T-helper 1 cell treated with Interleukin-12 subunit alpha and Interleukin-12 subunit beta and Interleukin-4 antibody, amounts not matched to agents 30 μg/mL and 1 μg/mL, for 36 hours (primary cell): ENCODE data around the gene IRX2.

Experiments
- H3K27ac Mint-ChIP-seq: one replicate; pipeline ENCODE4 v1.8.0; 2021; ENCODE audit warnings: mild to moderate bottlenecking, mixed read lengths
- H3K27me3 Mint-ChIP-seq: one replicate; pipeline ENCODE4 v1.8.0; 2021; ENCODE audit warnings: low read depth, mixed read lengths
- H3K36me3 Mint-ChIP-seq: one replicate; pipeline ENCODE4 v1.8.0; 2021; ENCODE audit warnings: low read depth, mixed read lengths
- H3K4me1 Mint-ChIP-seq: one replicate; pipeline ENCODE4 v1.8.0; 2021; ENCODE audit warnings: low read depth, mixed read lengths
- H3K4me3 Mint-ChIP-seq: one replicate; pipeline ENCODE4 v1.8.0; 2021; ENCODE audit warnings: mild to moderate bottlenecking, moderate library complexity, mixed read lengths
- H3K9me3 Mint-ChIP-seq: one replicate; pipeline ENCODE4 v1.8.0; 2021; ENCODE audit warnings: mixed read lengths

The IRX2 gene

GRCh38 chr5:2751592-2752021 is at the start of gene IRX2:
IRX2 (minus strand) TSS chr5:2751677; CDS start chr5:2751413, 264 bp downstream.
- Mint-ChIP-seq H3K4me3 (no peak within 1 kb of the TSS), H3K27me3 (peaks cover 58% of the 10 kb centered on the region), H3K9me3 (peaks cover 4% of the 10 kb centered on the region), H3K27ac (peak within 1 kb of the TSS; percentile 68), H3K4me1 (no peaks in the 10 kb centered on the region), H3K36me3 (peaks cover 5% of the 10 kb centered on the region)

- Mint-ChIP-seq H3K27ac (no peak overlapping the region), H3K27me3 (no peaks in the 10 kb centered on the region), H3K36me3 (no peaks in the 10 kb centered on the region), H3K9me3 (no peaks in the 10 kb centered on the region), H3K4me3 (no peak overlapping the region), H3K4me1 (no peaks in the 10 kb centered on the region)
Observed at GRCh38 chr5:2800035-2800434, 48.6 kb upstream of the IRX2 start.

DNA sequence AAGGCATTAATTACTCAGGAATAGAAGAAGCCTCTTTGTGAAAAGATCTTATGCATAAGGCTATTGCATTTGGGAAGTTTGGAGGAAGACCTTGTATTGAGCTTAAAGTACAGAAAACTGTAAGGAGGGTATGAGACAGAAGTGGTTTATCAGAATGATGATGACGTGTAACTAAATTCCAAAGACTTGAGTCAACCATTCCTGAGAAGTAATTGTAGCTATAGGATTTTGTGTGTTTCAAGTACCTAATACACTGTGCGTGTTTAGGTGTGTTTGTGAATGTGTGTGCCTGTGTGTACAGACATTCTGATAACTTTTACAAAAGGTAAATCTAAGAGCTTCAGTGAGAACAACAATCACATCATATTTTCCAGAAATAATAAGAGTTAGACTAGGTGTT is 46.5 kb upstream of the IRX2 start:
- no peaks in the 10 kb centered on the region for H3K4me1 Mint-ChIP-seq
- H3K4me3 Mint-ChIP-seq, result no peak overlapping the region
- no peaks in the 10 kb centered on the region for H3K27me3 Mint-ChIP-seq

DNA sequence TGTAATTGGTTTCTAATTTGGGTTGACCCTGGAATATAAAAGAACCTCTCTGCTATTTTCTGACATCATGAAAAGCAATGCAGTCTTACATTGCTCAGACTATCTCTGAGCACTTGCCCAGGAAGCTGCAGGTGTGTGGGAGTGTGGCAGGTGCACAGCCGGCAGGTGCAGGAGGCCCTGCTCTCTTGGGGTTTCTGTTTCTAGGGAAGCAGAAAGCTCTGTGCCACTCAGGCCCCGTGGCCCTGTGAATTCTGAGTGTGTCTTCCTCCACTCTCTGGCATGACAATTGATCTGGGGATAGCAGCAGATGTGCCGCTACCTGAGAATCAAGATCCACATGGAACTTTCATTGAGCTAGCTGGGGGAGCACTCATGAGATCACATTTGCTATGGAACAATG is 45.7 kb upstream of the IRX2 start:
- H3K4me1 Mint-ChIP-seq, result no peaks in the 10 kb centered on the region
- H3K36me3 Mint-ChIP-seq, result no peaks in the 10 kb centered on the region
- no peaks in the 10 kb centered on the region for H3K27me3 Mint-ChIP-seq
- H3K4me3 Mint-ChIP-seq, result no peak overlapping the region
- H3K27ac Mint-ChIP-seq, result no peak overlapping the region
- no peaks in the 10 kb centered on the region for H3K9me3 Mint-ChIP-seq

More for the DNA sequence above, 46.5 kb upstream of the IRX2 start:
- no peaks in the 10 kb centered on the region for H3K36me3 Mint-ChIP-seq
- no peak overlapping the region for H3K27ac Mint-ChIP-seq
- no peaks in the 10 kb centered on the region for H3K9me3 Mint-ChIP-seq

DNA sequence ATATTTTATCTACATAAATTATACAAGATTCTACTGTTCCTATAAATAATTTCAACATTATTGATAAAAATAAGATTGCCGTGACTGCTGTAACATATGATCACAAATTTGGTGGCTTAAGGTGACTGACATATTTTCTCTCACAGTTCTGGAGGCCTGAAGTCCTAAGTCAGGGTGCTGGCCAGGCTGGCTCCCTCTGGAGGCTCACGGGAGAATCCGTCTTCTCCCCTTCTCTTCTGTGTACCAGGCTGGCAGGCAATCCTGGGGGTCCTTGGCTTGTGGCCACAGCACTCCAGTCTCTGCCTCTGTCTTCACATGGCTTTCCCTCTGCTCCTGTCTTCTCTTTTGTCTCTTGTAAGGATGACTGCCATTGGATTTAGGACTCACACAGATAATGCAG is 31.7 kb upstream of the IRX2 start:
- Mint-ChIP-seq H3K27ac (no peak overlapping the region), H3K36me3 (no peaks in the 10 kb centered on the region), H3K4me1 (no peaks in the 10 kb centered on the region), H3K4me3 (no peak overlapping the region), H3K9me3 (no peaks in the 10 kb centered on the region), H3K27me3 (no peaks in the 10 kb centered on the region)

- no peak overlapping the region for H3K4me3 Mint-ChIP-seq
- no peaks in the 10 kb centered on the region for H3K27me3 Mint-ChIP-seq
- no peak overlapping the region for H3K27ac Mint-ChIP-seq
- no peaks in the 10 kb centered on the region for H3K36me3 Mint-ChIP-seq
- H3K9me3 Mint-ChIP-seq, result no peaks in the 10 kb centered on the region
- H3K4me1 Mint-ChIP-seq, result no peaks in the 10 kb centered on the region
Observed at GRCh38 chr5:2782658-2783057, 31.2 kb upstream of the IRX2 start.

DNA sequence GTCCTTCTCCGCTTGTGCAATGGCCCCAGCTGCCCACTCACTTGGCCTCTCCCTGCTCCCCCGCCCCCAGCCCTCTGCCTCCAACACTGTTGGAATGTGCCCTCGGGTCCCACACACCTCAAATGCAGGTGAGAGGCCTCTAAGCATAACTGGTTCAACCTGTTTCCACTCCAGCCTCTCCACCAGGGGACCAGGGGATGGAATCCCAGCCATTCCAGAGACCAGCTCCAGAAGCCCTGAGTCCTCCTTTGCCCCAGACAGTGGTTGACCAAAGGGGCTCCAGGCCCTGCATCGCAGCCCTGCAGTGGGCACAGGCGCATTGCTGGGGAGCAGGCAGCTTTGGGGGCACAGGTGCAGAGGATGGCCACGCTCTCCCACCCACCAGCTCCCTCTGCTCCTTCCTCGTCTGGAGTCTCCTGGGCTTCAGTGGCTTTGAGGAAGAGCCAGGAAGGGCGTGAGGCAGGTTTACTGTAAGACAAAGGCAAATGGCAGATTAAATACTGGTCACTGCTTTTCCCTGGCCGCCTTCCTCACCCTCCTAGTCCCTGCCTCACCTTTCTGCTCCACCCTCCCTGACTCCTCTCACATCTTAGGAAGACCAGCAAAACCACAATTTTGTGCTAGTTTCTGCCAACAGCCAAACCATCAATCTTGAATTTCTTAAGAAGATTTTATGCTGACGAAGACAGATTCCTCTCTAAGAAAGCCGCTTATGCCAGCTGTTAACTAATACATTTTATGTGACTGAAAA is 29.1 kb upstream of the IRX2 start:
- H3K36me3 Mint-ChIP-seq, result no peaks in the 10 kb centered on the region
- no peak overlapping the region for H3K27ac Mint-ChIP-seq
- H3K9me3 Mint-ChIP-seq, result no peaks in the 10 kb centered on the region
- no peak overlapping the region for H3K4me3 Mint-ChIP-seq
- no peaks in the 10 kb centered on the region for H3K27me3 Mint-ChIP-seq
- no peaks in the 10 kb centered on the region for H3K4me1 Mint-ChIP-seq

GRCh38 chr5:2779459-2779858 is 28.0 kb upstream of the IRX2 start:
- no peaks in the 10 kb centered on the region for H3K36me3 Mint-ChIP-seq
- H3K9me3 Mint-ChIP-seq, result no peaks in the 10 kb centered on the region
- H3K4me1 Mint-ChIP-seq, result no peaks in the 10 kb centered on the region
- H3K4me3 Mint-ChIP-seq, result no peak overlapping the region
- H3K27ac Mint-ChIP-seq, result no peak overlapping the region
- H3K27me3 Mint-ChIP-seq, result no peaks in the 10 kb centered on the region

- H3K9me3 Mint-ChIP-seq, result no peaks in the 10 kb centered on the region
- H3K4me3 Mint-ChIP-seq, result no peak overlapping the region
- H3K27me3 Mint-ChIP-seq, result no peaks in the 10 kb centered on the region
- H3K4me1 Mint-ChIP-seq, result no peaks in the 10 kb centered on the region
- no peaks in the 10 kb centered on the region for H3K36me3 Mint-ChIP-seq
- no peak overlapping the region for H3K27ac Mint-ChIP-seq
Observed at GRCh38 chr5:2776337-2777302, 25.1 kb upstream of the IRX2 start.

DNA sequence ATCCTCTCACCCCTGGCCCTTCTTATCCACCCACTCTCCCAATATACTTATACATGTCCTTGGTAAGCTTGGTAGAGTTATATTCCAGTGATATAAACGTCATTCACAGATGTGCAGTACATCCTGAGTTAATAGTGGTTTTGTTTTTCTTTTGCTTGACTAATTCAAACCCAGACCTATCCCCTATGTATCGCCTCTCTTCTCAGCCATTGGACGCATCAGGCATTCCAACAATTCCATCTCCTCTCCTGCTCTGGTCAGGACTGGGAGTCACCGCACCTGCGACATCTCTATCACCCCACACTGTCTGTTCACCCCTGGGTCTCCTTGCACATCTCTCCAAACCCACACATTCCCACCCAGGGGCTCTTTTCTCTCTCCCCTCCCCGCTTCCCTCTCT is 21.9 kb upstream of the IRX2 start:
- Mint-ChIP-seq H3K9me3 (no peaks in the 10 kb centered on the region), H3K27me3 (no peaks in the 10 kb centered on the region), H3K27ac (no peak overlapping the region), H3K36me3 (no peaks in the 10 kb centered on the region), H3K4me1 (no peaks in the 10 kb centered on the region), H3K4me3 (no peak overlapping the region)

DNA sequence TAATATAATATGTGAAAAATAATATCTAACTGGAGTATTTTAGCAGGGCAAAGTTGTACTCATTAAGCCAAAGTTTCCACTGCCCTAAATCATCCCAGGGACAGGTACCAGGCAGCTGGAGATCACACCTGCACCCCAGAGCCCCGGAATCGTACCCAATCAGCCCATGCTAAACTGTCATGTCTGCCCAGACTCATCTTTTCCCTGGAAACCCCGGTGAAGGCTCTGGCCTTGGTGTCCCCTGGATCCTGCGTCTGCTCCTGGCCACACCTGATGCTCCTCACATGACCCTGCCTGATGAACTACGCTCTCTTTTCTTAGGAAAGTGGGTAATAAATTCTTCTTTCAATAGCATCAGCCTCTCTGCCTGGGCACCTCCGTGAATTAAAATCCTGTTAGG is 15.6 kb upstream of the IRX2 start:
- Mint-ChIP-seq H3K27ac (no peak overlapping the region), H3K36me3 (no peaks in the 10 kb centered on the region), H3K27me3 (no peaks in the 10 kb centered on the region), H3K4me1 (no peaks in the 10 kb centered on the region), H3K4me3 (no peak overlapping the region), H3K9me3 (no peaks in the 10 kb centered on the region)

DNA sequence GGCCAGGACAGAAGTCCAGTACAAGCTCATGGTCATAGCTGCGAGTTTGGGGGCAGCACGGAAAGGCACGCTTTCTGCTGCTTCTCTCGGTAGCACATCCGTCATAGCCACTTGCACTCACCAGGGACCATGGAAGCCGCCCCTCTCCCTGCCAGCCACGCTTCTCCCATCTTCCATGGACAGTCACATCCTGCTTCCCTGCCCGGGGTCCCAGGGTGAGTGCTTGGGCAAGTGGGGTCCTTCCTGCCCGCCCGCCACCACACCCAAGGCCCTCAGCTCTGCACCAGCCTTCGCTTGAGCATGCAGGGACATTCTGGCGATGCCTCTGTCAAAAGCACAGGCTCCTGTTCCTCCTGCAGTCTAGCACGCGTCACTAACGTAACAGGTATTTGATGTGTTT is 13.1 kb upstream of the IRX2 start:
- Mint-ChIP-seq H3K9me3 (no peaks in the 10 kb centered on the region), H3K27me3 (no peaks in the 10 kb centered on the region), H3K4me1 (no peaks in the 10 kb centered on the region), H3K36me3 (no peaks in the 10 kb centered on the region), H3K27ac (no peak overlapping the region), H3K4me3 (no peak overlapping the region)

GRCh38 chr5:2763533-2763794 is 12.0 kb upstream of the IRX2 start:
- no peak overlapping the region for H3K27ac Mint-ChIP-seq
- H3K9me3 Mint-ChIP-seq, result no peaks in the 10 kb centered on the region
- no peaks in the 10 kb centered on the region for H3K4me1 Mint-ChIP-seq
- no peaks in the 10 kb centered on the region for H3K36me3 Mint-ChIP-seq
- H3K27me3 Mint-ChIP-seq, result peaks cover 6% of the 10 kb centered on the region
- no peak overlapping the region for H3K4me3 Mint-ChIP-seq

- peaks cover 10% of the 10 kb centered on the region for H3K27me3 Mint-ChIP-seq
- no peaks in the 10 kb centered on the region for H3K4me1 Mint-ChIP-seq
- H3K27ac Mint-ChIP-seq, result no peak overlapping the region
- H3K36me3 Mint-ChIP-seq, result no peaks in the 10 kb centered on the region
- H3K4me3 Mint-ChIP-seq, result no peak overlapping the region
- H3K9me3 Mint-ChIP-seq, result no peaks in the 10 kb centered on the region
Observed at GRCh38 chr5:2762744-2763532, 11.5 kb upstream of the IRX2 start.
